DMS153 treated with DMSO at 0.1 percent for 48 hours (cell line): ENCODE data around the gene SEBOX.

ENCODE experiments used
- DNase-seq: peaks from one replicate; lab custom pipeline; 2025; ENCODE audit not compliant: unreplicated experiment; lab: John Stamatoyannopoulos, UW

The SEBOX gene

DNA sequence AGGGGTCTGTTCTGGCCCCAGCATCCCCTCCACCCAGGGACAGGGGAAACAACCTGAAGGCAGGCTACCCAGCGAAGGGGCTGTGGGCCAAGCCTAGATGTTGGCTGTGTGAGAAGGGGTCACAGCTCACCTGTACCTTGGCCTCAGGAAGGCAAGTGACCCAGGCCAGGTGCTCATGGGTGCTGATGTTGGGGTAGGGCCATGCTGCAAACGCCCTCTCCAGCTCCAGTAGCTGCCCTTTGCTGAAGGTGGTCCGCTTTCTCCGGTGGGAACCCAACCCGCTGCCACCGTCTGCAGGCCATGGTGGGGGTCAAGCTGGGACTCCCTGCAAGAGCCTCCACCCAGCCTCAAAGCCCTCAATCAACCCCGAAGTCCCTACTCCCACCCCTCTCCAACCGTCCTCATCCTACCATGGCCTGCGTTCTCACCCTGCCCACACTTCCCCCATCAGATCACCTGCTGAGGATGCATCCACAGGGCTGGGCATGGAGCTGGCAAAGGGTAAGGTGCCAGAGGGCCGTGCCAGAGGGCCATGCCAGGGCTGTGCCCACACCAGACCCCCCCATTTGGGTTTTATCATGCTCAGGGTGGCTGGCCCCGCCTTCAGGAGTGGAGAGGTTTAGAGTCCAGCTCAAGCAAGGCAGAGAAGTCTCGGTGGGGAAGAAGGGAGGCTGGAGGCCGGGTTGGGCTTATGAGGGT lies at the start of gene SEBOX:
SEBOX (minus strand) TSS at position 535 of the 699 bp plus-strand sequence; CDS start at position 487, 48 bp downstream.
- no peak for DNase-seq

DNA sequence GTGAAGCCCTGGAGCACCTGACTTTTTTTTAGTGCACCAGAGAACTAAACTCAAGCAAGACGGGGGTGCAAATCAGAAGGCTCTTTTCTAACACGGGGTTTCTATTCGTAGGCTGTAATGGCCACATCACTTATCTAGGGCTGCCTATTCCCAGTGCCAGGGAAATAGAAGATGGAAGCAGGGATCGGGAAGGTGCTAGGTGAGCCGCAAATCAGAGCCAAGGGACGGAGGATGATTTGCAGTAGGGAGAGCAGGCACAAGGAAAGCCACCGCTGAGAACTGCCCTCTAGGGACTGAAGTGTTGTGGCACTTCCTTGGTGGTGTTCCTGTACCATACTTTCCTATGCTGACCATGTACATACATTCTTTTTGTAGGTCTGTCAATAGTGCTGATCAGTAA lies 48.8 kb upstream of the SEBOX start:
- no peak for DNase-seq

GRCh38 chr17:28412099-28412498 lies 47.1 kb upstream of the SEBOX start:
- DNase-seq: no peak

GRCh38 chr17:28407974-28408306 lies 42.9 kb upstream of the SEBOX start:
- no peak for DNase-seq

- no peak for DNase-seq
These were observed 42.4 kb upstream of the SEBOX start for GRCh38 chr17:28407130-28407973.

- DNase-seq: no peak
These were observed 41.4 kb upstream of the SEBOX start for GRCh38 chr17:28406473-28406814.

GRCh38 chr17:28405632-28406472 lies 40.9 kb upstream of the SEBOX start, which contains the start of gene SLC46A1:
Gene SLC46A1, minus strand, starts transcription at chr17:28406212. Its CDS starts 98 bp downstream, at chr17:28406114.
- DNase-seq: no peak

DNA sequence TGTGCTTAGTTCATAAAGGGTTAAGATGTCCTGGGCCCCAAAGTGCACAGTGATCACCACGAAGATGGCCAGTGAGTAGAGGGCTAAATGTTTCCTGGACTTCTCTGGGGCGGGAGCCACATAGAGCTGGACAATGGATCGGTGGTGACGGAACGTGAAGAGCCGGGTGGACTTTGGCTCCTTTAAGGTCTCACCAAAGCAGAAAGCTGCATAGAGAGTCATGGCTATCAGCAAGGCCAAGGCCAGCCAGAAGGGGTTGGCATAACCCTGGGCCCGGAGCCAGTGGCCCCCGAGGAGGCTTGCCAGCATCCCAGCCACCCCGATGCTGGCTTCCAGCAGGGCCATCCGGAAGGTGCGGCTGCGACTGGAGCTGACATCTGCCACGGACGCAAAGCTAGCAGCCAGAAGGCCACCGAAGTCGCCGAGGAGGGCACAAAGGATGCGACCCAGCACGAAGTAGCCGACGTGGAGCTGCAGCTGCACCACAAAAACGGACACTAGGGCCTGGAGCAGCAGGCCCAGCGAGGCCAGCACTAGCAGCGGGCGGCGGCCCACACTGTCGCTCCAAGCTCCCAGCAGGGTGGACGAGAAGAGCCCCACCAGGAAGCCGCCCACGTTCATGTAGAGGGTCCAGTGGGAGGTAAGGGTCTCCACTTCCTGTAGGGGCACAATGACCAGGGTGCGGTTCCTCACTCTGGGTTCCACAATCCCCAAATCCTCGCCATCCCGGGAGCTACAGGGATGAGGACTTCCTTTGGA lies 40.0 kb upstream of the SEBOX start:
- DNase-seq: no peak

DNA sequence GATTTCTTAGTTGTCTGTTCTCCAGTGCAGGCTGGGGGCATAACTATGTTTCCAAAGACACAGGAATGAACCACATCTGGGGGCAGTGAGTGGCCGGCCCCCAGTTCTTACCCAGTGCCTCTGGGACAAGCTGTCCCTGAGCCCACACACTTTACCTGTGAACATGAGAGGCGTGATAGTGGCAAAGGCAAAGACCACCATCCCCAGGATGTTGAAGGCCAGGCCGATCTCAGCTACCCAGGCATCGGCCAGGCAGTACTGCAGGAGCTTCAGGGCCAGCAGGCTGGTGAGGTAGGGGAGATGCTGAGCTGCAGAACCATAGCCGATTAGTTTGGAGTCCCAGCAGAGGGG lies 39.4 kb upstream of the SEBOX start:
- no peak for DNase-seq

DNA sequence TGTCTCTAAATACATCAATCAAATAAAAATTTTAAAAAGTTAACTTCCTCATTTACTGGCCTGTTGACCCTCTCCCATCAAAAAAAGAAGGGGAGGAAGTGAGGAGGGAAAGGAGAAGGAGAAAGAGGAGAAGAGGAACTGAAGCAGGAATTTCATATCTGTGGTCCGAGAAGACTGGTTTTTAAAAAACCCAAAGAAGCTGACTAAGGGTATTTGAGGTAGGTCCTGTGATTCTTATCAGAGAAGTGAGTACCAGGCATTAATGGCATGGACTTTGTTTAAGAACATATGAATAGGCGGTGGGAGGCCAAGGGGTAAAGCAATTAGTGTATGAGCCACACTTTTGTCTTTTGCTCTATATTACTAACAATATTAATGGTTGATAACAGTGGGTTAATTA lies 39.0 kb upstream of the SEBOX start:
- no peak for DNase-seq

DNA sequence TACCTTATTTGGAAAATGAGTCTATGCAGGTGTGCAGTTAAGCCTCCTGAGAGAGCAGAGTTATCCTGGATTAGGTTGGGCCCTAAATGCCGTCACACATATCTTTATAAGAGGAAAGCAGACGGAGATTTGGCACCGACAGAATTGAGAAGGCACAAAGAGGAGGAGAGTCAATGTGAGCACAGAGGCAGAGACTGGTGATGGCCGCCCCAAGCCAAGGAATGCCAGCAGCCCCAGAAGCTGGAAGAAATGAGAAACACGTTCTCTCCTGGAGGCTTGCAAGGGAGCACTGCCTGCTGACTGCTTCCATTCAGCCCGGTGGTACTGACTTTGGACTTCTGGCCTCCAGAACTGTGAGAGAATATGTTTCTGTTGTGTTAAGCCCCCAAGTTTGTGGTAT lies 37.8 kb upstream of the SEBOX start:
- DNase-seq: no peak

GRCh38 chr17:28402224-28402630 lies 37.2 kb upstream of the SEBOX start:
- DNase-seq: no peak

- DNase-seq: no peak
These were observed 34.8 kb upstream of the SEBOX start for GRCh38 chr17:28399808-28400207.

- DNase-seq: no peak
These were observed 33.4 kb upstream of the SEBOX start for GRCh38 chr17:28398280-28398981.

GRCh38 chr17:28397687-28398279 lies 32.8 kb upstream of the SEBOX start:
- DNase-seq: no peak

DNA sequence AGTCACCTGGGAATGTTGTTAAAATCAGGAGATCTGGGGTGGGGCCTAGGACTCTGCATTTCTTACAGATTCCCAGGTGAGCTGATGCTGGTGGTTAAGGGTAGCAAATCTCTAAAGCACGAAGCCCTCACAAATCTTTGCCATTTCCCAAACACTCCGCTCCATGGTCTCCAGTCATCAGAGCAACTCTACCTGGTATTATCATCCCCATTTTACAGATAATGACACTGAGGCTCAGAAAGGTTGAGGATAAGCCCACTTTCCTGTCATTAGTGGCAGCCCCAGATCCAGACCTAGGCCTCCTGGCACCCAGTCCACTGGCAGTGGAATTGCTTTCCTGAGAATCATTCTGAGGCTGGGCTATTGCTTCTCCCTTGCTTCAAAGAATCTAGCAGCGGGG lies 32.3 kb upstream of the SEBOX start:
- no peak for DNase-seq

GRCh38 chr17:28396635-28397239 lies 31.7 kb upstream of the SEBOX start:
- no peak for DNase-seq

DNA sequence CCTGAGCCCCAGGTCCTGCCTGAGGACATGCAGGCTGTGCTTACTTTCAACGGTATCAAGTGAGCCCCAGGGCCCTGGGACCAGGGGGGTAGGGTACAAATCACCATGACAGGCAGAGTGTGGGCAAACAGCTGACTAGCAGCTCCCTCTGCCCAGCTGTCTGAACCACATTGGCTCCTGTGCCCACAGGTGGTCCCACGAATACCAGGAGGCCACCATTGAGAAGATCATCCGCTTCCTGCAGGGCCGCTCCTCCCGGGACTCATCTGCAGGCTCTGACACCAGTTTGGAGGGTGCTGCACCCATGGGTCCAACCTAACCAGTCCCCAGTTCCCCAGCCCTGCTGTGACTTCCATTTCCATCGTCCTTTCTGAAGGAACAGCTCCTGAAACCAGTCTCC lies 31.0 kb upstream of the SEBOX start:
- no peak for DNase-seq

GRCh38 chr17:28395426-28395825 lies 30.4 kb upstream of the SEBOX start:
- DNase-seq: no peak
